ENCODE data around the gene SETSIP.
"Not testable (repeated sequence)": the region's sequence is repeated elsewhere in the genome, so short reads cannot be mapped to it uniquely, and the experiment has no call there.

DNA sequence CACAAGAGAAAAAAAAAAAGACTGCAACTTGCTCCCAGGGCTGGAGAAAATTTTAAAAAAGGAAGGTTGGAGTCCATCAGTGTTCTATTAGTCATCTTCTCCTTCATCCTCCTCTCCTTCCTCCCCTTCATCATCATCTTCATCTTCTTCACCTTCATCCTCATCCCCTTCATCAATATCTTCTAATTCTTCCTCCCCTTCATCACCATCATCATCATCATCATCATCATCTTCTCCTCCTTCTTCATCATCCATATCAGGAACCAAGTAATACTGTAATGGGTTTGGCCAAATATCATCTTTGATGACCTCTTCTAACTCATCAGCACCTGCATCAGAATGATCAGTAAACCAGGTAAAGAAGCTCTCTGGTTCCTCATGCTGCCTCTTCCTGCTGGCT is 765 bp downstream of the SETSIP start:
- TF ChIP-seq, protein P1, sequence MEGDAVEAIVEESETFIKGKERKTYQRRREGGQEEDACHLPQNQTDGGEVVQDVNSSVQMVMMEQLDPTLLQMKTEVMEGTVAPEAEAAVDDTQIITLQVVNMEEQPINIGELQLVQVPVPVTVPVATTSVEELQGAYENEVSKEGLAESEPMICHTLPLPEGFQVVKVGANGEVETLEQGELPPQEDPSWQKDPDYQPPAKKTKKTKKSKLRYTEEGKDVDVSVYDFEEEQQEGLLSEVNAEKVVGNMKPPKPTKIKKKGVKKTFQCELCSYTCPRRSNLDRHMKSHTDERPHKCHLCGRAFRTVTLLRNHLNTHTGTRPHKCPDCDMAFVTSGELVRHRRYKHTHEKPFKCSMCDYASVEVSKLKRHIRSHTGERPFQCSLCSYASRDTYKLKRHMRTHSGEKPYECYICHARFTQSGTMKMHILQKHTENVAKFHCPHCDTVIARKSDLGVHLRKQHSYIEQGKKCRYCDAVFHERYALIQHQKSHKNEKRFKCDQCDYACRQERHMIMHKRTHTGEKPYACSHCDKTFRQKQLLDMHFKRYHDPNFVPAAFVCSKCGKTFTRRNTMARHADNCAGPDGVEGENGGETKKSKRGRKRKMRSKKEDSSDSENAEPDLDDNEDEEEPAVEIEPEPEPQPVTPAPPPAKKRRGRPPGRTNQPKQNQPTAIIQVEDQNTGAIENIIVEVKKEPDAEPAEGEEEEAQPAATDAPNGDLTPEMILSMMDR (IDR thresholded peaks at IDR 0.05), result not testable (repeated sequence)
- not testable (repeated sequence) for TF ChIP-seq POLR2A (IDR thresholded peaks at IDR 0.05); EP300 (IDR thresholded peaks at IDR 0.05; ENCODE audit: low read depth); POLR2AphosphoS5 (IDR thresholded peaks at IDR 0.05)

All from transverse colon (tissue), 4 donors.